A673 (cell line): ENCODE data around the gene TMIE. TPM values are rescaled to one million over a fixed set of nuclear protein-coding genes. Genes with fewer than 3 reads are reported as not detected.

ENCODE experiments used
- BruUV-seq: library from RNA; stranded (reverse); fragments of 400-500 nt; replicated peaks from 2 replicates; lab custom pipeline; 2021; lab: Mats Ljungman, UMichigan
- CTCF ChIA-PET: fragments of 300-600 bp; sonication (Branson Sonifier 250); formaldehyde crosslinking; loops from one replicate; lab custom pipeline; 2022; ENCODE audit warnings: antibody characterized with exemption; lab: Charles Lee
- POLR2A ChIA-PET: fragments of 300-600 bp; sonication (Branson Sonifier 250); formaldehyde crosslinking; loops from one replicate; lab custom pipeline; 2022; ENCODE audit warnings: antibody characterized with exemption; ENCODE audit not compliant: low non-redundant PET; lab: Charles Lee
- DNase-seq: peaks from one replicate; pipeline ENCODE4 v3.0.0-alpha.2; 2015; ENCODE audit warnings: low spot score
- H3K27ac ChIP-seq: fragments of 200-600 bp; sonication (generic); 2 replicates; pipeline ENCODE4 v1.5.1; 2016; ENCODE audit warnings: mixed run types, low read depth, mild to moderate bottlenecking, mixed read lengths, antibody characterized with exemption, low read length; ENCODE audit not compliant: poor library complexity, severe bottlenecking
- H3K27me3 ChIP-seq: fragments of 200-600 bp; sonication (generic); replicated peaks from 2 replicates; pipeline ENCODE4 v1.6.1; 2017; ENCODE audit warnings: mixed run types, low read depth, mild to moderate bottlenecking, mixed read lengths, antibody characterized with exemption, low read length; ENCODE audit not compliant: insufficient read depth, poor library complexity
- H3K36me3 ChIP-seq: fragments of 200-600 bp; sonication (generic); 2 replicates; pipeline ENCODE4 v1.6.1; 2016; ENCODE audit warnings: mixed run types, mild to moderate bottlenecking, mixed read lengths, antibody characterized with exemption, low read length; ENCODE audit not compliant: insufficient read depth, poor library complexity, severe bottlenecking
- H3K4me1 ChIP-seq: fragments of 200-600 bp; sonication (generic); 2 replicates; pipeline ENCODE4 v1.6.1; 2017; ENCODE audit warnings: mixed run types, mild to moderate bottlenecking, mixed read lengths, antibody characterized with exemption, low read length; ENCODE audit not compliant: insufficient read depth, poor library complexity, severe bottlenecking
- H3K4me3 ChIP-seq: fragments of 200-600 bp; sonication (generic); 2 replicates; pipeline ENCODE4 v1.5.1; 2016; ENCODE audit warnings: low read depth, mixed run types, mild to moderate bottlenecking, mixed read lengths, low read length; ENCODE audit not compliant: poor library complexity, severe bottlenecking
- H3K9me3 ChIP-seq: fragments of 200-600 bp; sonication (generic); 2 replicates; pipeline ENCODE4 v1.6.1; 2016; ENCODE audit warnings: mixed run types, low read depth, mild to moderate bottlenecking, mixed read lengths, antibody characterized with exemption, low read length; ENCODE audit not compliant: poor library complexity, severe bottlenecking
- EZH2 ChIP-seq: fragments of 200-600 bp; sonication (generic); IDR thresholded peaks from 2 replicates; pipeline ENCODE4 v1.6.1; 2017; ENCODE audit warnings: borderline replicate concordance, low read depth, mild to moderate bottlenecking, mixed read lengths, antibody characterized with exemption, low read length; ENCODE audit not compliant: poor library complexity, severe bottlenecking
- intact Hi-C: fragments of 100-400 bp; cut with micrococcal nuclease; formaldehyde crosslinking; loops from one replicate; pipeline ENCODE4 v1.10.0; 2022; ENCODE audit not compliant: unreplicated experiment
- total RNA-seq: library from RNA; stranded (reverse); gene quantifications from 2 replicates; pipeline ENCODE4 v1.2.3, GENCODE V29; 2021
- TF ChIP-seq, protein P1 (sequence below): fragments of 300-800, 200-600 bp; sonication (generic); conservative IDR thresholded peaks from 2 replicates; pipeline ENCODE4 v1.5.1; 2017; ENCODE audit warnings: low read depth, mild to moderate bottlenecking, antibody characterized with exemption, low read length, moderate library complexity, mixed read lengths

TMIE gene
- total RNA-seq, 1 experiment from 2014 or later, result not detected

GRCh38 chr3:46707601-46708011 lies 6.4 kb downstream of the TMIE start:
- TF ChIP-seq EZH2, result no peak
- TF ChIP-seq, protein P1, sequence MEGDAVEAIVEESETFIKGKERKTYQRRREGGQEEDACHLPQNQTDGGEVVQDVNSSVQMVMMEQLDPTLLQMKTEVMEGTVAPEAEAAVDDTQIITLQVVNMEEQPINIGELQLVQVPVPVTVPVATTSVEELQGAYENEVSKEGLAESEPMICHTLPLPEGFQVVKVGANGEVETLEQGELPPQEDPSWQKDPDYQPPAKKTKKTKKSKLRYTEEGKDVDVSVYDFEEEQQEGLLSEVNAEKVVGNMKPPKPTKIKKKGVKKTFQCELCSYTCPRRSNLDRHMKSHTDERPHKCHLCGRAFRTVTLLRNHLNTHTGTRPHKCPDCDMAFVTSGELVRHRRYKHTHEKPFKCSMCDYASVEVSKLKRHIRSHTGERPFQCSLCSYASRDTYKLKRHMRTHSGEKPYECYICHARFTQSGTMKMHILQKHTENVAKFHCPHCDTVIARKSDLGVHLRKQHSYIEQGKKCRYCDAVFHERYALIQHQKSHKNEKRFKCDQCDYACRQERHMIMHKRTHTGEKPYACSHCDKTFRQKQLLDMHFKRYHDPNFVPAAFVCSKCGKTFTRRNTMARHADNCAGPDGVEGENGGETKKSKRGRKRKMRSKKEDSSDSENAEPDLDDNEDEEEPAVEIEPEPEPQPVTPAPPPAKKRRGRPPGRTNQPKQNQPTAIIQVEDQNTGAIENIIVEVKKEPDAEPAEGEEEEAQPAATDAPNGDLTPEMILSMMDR, result no peak
- H3K9me3 ChIP-seq, result no peaks in the 10 kb centered on the region
- DNase-seq, result no peak
- intact Hi-C loops, result no loop called here
- no peak overlapping the region for H3K27ac ChIP-seq
- no peaks in the 10 kb centered on the region for H3K36me3 ChIP-seq
- H3K4me3 ChIP-seq, result no peak overlapping the region
- no peaks in the 10 kb centered on the region for H3K27me3 ChIP-seq
- no TSS peak for BruUV-seq
- ChIA-PET POLR2A (no interaction called here), CTCF (no interaction called here)
- no peaks in the 10 kb centered on the region for H3K4me1 ChIP-seq

GRCh38 chr3:46708401-46709156 lies 7.4 kb downstream of the TMIE start:
- no peak for TF ChIP-seq EZH2
- TF ChIP-seq, protein P1, result no peak
- H3K4me1 ChIP-seq, result no peaks in the 10 kb centered on the region
- no peak overlapping the region for H3K27ac ChIP-seq
- intact Hi-C loops, result no loop called here
- no peaks in the 10 kb centered on the region for H3K36me3 ChIP-seq
- H3K27me3 ChIP-seq, result no peaks in the 10 kb centered on the region
- POLR2A ChIA-PET, result no interaction called here
- DNase-seq, result no peak
- no peaks in the 10 kb centered on the region for H3K9me3 ChIP-seq
- H3K4me3 ChIP-seq, result no peak overlapping the region
- no TSS peak for BruUV-seq
- CTCF ChIA-PET, result no interaction called here

DNA sequence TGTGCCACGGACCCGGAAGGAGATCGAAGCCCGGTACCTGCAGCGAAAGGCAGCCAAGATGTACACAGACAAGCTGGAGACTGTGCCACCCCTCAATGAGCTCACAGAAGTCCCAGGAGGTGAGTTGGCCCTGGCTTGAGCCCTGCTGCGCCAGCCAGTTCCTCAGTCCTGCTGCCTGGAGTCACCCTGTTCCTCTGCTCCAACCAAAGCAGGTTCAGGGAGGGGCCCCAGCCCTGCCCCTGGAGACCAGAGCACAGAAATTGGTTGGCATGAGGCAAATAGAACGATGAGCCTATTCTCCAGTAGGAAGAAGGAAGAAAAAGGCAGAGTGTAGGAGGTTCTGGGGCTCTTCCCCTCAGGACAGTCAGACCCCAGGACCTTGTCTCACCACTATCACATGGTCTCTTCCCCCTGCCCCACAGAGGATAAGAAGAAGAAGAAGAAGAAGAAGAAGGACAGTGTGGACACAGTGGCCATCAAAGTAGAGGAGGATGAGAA lies 8.0 kb downstream of the TMIE start:
- Histone ChIP-seq H3K4me3 (no peak overlapping the region), H3K9me3 (no peaks in the 10 kb centered on the region), H3K4me1 (no peaks in the 10 kb centered on the region), H3K36me3 (no peaks in the 10 kb centered on the region), H3K27ac (no peak overlapping the region), H3K27me3 (no peaks in the 10 kb centered on the region)
- ChIA-PET CTCF (no interaction called here), POLR2A (no interaction called here)
- DNase-seq, result no peak
- intact Hi-C loops, result no loop called here
- BruUV-seq, result no TSS peak
- TF ChIP-seq, protein P1, result no peak
- no peak for TF ChIP-seq EZH2
